Liver (tissue), 9 donors: ENCODE data around the gene SCYL3. TPM values are rescaled to one million over a fixed set of nuclear protein-coding genes. Genes with fewer than 3 reads are reported as not detected.

Source experiments
- DNase-seq: peaks from one replicate; pipeline ENCODE4 v3.0.0-alpha.2; 2017; ENCODE audit warnings: low spot score
- H3K27ac ChIP-seq, 2 donors: one replicate each; pipeline ENCODE4 v1.7.0; 2013; ENCODE audit warnings: inconsistent platforms in 2 of 2, low read length in 2 of 2, control low read depth in 1 of 2, low read depth in 1 of 2, mild to moderate bottlenecking in 1 of 2
- H3K27me3 ChIP-seq, 4 donors: one replicate each; pipeline versions ENCODE4 v1.6.1 to v1.7.0; 2013; ENCODE audit warnings: low read length in 3 of 4, inconsistent platforms in 1 of 4, mild to moderate bottlenecking in 1 of 4, moderate library complexity in 1 of 4; ENCODE audit not compliant: control insufficient read depth in 4 of 4, insufficient read depth in 4 of 4
- H3K36me3 ChIP-seq, 4 donors: one replicate each; pipeline versions ENCODE4 v1.6.1 to v1.7.0; 2013; ENCODE audit warnings: low read length in 3 of 4, mild to moderate bottlenecking in 3 of 4, low read depth in 1 of 4, moderate library complexity in 1 of 4; ENCODE audit not compliant: control insufficient read depth in 4 of 4, insufficient read depth in 3 of 4
- H3K4me1 ChIP-seq, 4 donors: one replicate each; pipeline versions ENCODE4 v1.6.1 to v1.7.0; 2013; ENCODE audit warnings: low read length in 3 of 4, mild to moderate bottlenecking in 3 of 4, moderate library complexity in 1 of 4; ENCODE audit not compliant: control insufficient read depth in 4 of 4, insufficient read depth in 4 of 4
- H3K4me3 ChIP-seq, 3 donors: one replicate each; pipeline versions ENCODE4 v1.6.1 to v1.7.0; 2013; ENCODE audit warnings: low read length in 3 of 3, control low read depth in 1 of 3, low read depth in 1 of 3, mild to moderate bottlenecking in 1 of 3
- H3K9ac ChIP-seq, 2 donors: one replicate each; pipeline ENCODE4 v1.7.0; 2013; ENCODE audit warnings: low read length in 2 of 2, mild to moderate bottlenecking in 2 of 2, moderate library complexity in 2 of 2, control low read depth in 1 of 2, low read depth in 1 of 2
- H3K9me3 ChIP-seq, 4 donors: one replicate each; pipeline versions ENCODE4 v1.6.1 to v1.7.0; 2013; ENCODE audit warnings: low read length in 3 of 4; ENCODE audit not compliant: control insufficient read depth in 4 of 4
- ATF3 ChIP-seq: IDR thresholded peaks from 2 replicates; pipeline ENCODE4 v1.6.1; 2016; ENCODE audit warnings: antibody characterized with exemption
- EGR1 ChIP-seq, 2 donors: IDR thresholded peaks; 2 replicates each; pipeline ENCODE4 v1.6.1; 2016 to 2018; ENCODE audit warnings: antibody characterized with exemption in 2 of 2, low read depth in 2 of 2
- FOXA1 ChIP-seq: IDR thresholded peaks from 2 replicates; pipeline ENCODE4 v1.6.1; 2016; ENCODE audit warnings: antibody characterized with exemption
- FOXA2 ChIP-seq: IDR thresholded peaks from 2 replicates; pipeline ENCODE4 v1.6.1; 2016; ENCODE audit warnings: antibody characterized with exemption
- GABPA ChIP-seq, 2 donors: IDR thresholded peaks in 1 of 2; conservative IDR thresholded peaks in 1 of 2; 2 replicates each; pipeline ENCODE4 v1.6.1; 2016; ENCODE audit warnings: antibody characterized with exemption in 2 of 2, mild to moderate bottlenecking in 1 of 2, moderate library complexity in 1 of 2
- HNF4A ChIP-seq, 2 donors: conservative IDR thresholded peaks; 2 replicates each; pipeline ENCODE4 v1.6.1; 2016; ENCODE audit warnings: antibody characterized with exemption in 2 of 2, mild to moderate bottlenecking in 2 of 2
- HNF4G ChIP-seq: IDR thresholded peaks from 2 replicates; pipeline ENCODE4 v1.6.1; 2016; ENCODE audit warnings: antibody characterized with exemption
- JUND ChIP-seq, 2 donors: IDR thresholded peaks; 2 replicates each; pipeline ENCODE4 v1.6.1; 2016; ENCODE audit warnings: antibody characterized with exemption in 2 of 2
- NR2F2 ChIP-seq: IDR thresholded peaks from 2 replicates; pipeline ENCODE4 v1.6.1; 2016; ENCODE audit warnings: antibody characterized with exemption
- RAD21 ChIP-seq, 2 donors: IDR thresholded peaks; 2 replicates each; pipeline ENCODE4 v1.6.1; 2016; ENCODE audit warnings: antibody characterized with exemption in 2 of 2, mild to moderate bottlenecking in 2 of 2
- RXRA ChIP-seq, 2 donors: IDR thresholded peaks; 2 replicates each; pipeline ENCODE4 v1.6.1; 2017 to 2018; ENCODE audit warnings: antibody characterized with exemption in 2 of 2, mild to moderate bottlenecking in 1 of 2
- SP1 ChIP-seq: IDR thresholded peaks from 2 replicates; pipeline ENCODE4 v1.6.1; 2018; ENCODE audit warnings: antibody characterized with exemption, mild to moderate bottlenecking
- TAF1 ChIP-seq: conservative IDR thresholded peaks from 2 replicates; pipeline ENCODE4 v1.6.1; 2016; ENCODE audit warnings: antibody characterized with exemption, mild to moderate bottlenecking
- ZBTB33 ChIP-seq: IDR thresholded peaks from 2 replicates; pipeline ENCODE4 v1.6.1; 2016; ENCODE audit warnings: antibody characterized with exemption
- WGBS: extraction: QIAGEN DNeasy Blood & Tissue Kit; methylation state at CpG from one replicate; pipeline ENCODE4 v1.1.7; 2013; 5-methylcytosine and 5-hydroxymethylcytosine counted together
- polyA plus RNA-seq, 2 donors: library from polyadenylated mRNA; stranded (reverse) in 1 of 2; unstranded in 1 of 2; fragments of 200-250 nt in 1 of 2; fragments of >200 nt in 1 of 2; fragmentation: Nextera tagmentation in 1 of 2; extraction: Ambion mirVana in 1 of 2; gene quantifications; one replicate each; pipeline versions ENCODE4 v1.2.1 to v1.2.3, GENCODE V29; 2013 to 2015
- total RNA-seq, 2 donors: library from RNA; depleted of rRNA; stranded (reverse); fragments of >200 nt; gene quantifications; one replicate each; pipeline ENCODE4 v1.2.3, GENCODE V29; 2014
- TF ChIP-seq, protein P1 (sequence below): IDR thresholded peaks from 2 replicates; pipeline ENCODE4 v1.6.1; 2016; ENCODE audit warnings: antibody characterized with exemption, mild to moderate bottlenecking
- TF ChIP-seq, protein P2 (sequence below): IDR thresholded peaks from 2 replicates; pipeline ENCODE4 v1.6.1; 2016; ENCODE audit warnings: antibody characterized with exemption
- TF ChIP-seq, protein P3 (sequence below): fragments of 150-350 bp; IDR thresholded peaks from 2 replicates; pipeline ENCODE4 v1.5.1; 2017; ENCODE audit warnings: improper control_type of control experiment, low read depth, low read length; ENCODE audit not compliant: missing input control
- donor health status: healthy.
- donor health status: healthy.
- donor health status: healthy.
- donor health status: healthy.
- donor health status: healthy.

SCYL3 gene
- total and polyA plus RNA-seq, 4 donors: 4.0 to 12.2 (median 6.1) TPM

GRCh38 chr1:169914531-169914930 lies 20.8 kb upstream of the SCYL3 start:
- Histone ChIP-seq H3K27me3 (no peaks in the 10 kb centered on the region), H3K36me3 (no peaks in the 10 kb centered on the region), H3K4me1 (no peaks in the 10 kb centered on the region), H3K27ac (no peak overlapping the region), H3K9ac (no peak overlapping the region), H3K9me3 (no peaks in the 10 kb centered on the region), H3K4me3 (no peak overlapping the region)
- 75% methylated on average over 3 of the region's 3 CpGs for WGBS
- no peak for TF ChIP-seq JUND (IDR thresholded peaks at IDR 0.05)
- TF ChIP-seq NR2F2: no peak
- no peak for TF ChIP-seq ZBTB33
- DNase-seq: no peak

GRCh38 chr1:169909499-169909898 lies 15.8 kb upstream of the SCYL3 start:
- no peaks in the 10 kb centered on the region for H3K36me3 ChIP-seq
- no peaks in the 10 kb centered on the region for H3K4me1 ChIP-seq
- no peaks in the 10 kb centered on the region for H3K27me3 ChIP-seq
- H3K27ac ChIP-seq: no peak overlapping the region
- H3K9ac ChIP-seq: no peak overlapping the region
- WGBS: 93% methylated on average over 16 of the region's 16 CpGs
- no peak for DNase-seq
- no peak overlapping the region for H3K4me3 ChIP-seq
- TF ChIP-seq, protein P1, sequence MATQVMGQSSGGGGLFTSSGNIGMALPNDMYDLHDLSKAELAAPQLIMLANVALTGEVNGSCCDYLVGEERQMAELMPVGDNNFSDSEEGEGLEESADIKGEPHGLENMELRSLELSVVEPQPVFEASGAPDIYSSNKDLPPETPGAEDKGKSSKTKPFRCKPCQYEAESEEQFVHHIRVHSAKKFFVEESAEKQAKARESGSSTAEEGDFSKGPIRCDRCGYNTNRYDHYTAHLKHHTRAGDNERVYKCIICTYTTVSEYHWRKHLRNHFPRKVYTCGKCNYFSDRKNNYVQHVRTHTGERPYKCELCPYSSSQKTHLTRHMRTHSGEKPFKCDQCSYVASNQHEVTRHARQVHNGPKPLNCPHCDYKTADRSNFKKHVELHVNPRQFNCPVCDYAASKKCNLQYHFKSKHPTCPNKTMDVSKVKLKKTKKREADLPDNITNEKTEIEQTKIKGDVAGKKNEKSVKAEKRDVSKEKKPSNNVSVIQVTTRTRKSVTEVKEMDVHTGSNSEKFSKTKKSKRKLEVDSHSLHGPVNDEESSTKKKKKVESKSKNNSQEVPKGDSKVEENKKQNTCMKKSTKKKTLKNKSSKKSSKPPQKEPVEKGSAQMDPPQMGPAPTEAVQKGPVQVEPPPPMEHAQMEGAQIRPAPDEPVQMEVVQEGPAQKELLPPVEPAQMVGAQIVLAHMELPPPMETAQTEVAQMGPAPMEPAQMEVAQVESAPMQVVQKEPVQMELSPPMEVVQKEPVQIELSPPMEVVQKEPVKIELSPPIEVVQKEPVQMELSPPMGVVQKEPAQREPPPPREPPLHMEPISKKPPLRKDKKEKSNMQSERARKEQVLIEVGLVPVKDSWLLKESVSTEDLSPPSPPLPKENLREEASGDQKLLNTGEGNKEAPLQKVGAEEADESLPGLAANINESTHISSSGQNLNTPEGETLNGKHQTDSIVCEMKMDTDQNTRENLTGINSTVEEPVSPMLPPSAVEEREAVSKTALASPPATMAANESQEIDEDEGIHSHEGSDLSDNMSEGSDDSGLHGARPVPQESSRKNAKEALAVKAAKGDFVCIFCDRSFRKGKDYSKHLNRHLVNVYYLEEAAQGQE: no peak
- TF ChIP-seq HNF4G (no peak), FOXA2 (no peak), HNF4A (conservative IDR thresholded peaks at IDR 0.05) (no peak), FOXA1 (no peak), NR2F2 (no peak), SP1 (no peak), JUND (IDR thresholded peaks at IDR 0.05) (no peak), GABPA (IDR thresholded peaks at IDR 0.05 in 1 of 2, conservative IDR thresholded peaks at IDR 0.05 in 1 of 2) (no peak), EGR1 (IDR thresholded peaks at IDR 0.05; ENCODE audit: low read depth in 2 of 2) (no peak), RXRA (IDR thresholded peaks at IDR 0.05) (no peak), TAF1 (no peak), ATF3 (no peak), RAD21 (IDR thresholded peaks at IDR 0.05) (no peak)
- TF ChIP-seq, protein P2, sequence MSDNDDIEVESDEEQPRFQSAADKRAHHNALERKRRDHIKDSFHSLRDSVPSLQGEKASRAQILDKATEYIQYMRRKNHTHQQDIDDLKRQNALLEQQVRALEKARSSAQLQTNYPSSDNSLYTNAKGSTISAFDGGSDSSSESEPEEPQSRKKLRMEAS: no peak
- TF ChIP-seq, protein P3, sequence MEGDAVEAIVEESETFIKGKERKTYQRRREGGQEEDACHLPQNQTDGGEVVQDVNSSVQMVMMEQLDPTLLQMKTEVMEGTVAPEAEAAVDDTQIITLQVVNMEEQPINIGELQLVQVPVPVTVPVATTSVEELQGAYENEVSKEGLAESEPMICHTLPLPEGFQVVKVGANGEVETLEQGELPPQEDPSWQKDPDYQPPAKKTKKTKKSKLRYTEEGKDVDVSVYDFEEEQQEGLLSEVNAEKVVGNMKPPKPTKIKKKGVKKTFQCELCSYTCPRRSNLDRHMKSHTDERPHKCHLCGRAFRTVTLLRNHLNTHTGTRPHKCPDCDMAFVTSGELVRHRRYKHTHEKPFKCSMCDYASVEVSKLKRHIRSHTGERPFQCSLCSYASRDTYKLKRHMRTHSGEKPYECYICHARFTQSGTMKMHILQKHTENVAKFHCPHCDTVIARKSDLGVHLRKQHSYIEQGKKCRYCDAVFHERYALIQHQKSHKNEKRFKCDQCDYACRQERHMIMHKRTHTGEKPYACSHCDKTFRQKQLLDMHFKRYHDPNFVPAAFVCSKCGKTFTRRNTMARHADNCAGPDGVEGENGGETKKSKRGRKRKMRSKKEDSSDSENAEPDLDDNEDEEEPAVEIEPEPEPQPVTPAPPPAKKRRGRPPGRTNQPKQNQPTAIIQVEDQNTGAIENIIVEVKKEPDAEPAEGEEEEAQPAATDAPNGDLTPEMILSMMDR: no peak
- H3K9me3 ChIP-seq: no peaks in the 10 kb centered on the region
